Measurements from ENCODE around the gene LAMP1. TPM values are rescaled to one million over a fixed set of nuclear protein-coding genes. Genes with fewer than 3 reads are reported as not detected.

The LAMP1 gene
- total RNA-seq, 4 donors from 2014 or later = 85.6 to 144 (median 93.4) TPM

- Histone ChIP-seq H3K36me3 (no peaks in the 10 kb centered on the region), H3K4me3 (no peak overlapping the region), H3K9me3 (no peaks in the 10 kb centered on the region), H3K27ac (no peak overlapping the region), H3K4me1 (no peaks in the 10 kb centered on the region), H3K27me3 (no peaks in the 10 kb centered on the region)
- no peak for DNase-seq
- intact Hi-C loops (cut with DNase I; ENCODE audit: low total_unique reads) = no loop called here
- TF ChIP-seq CTCF (IDR thresholded peaks at IDR 0.05) (no peak), POLR2A (IDR thresholded peaks at IDR 0.05) (no peak)
Observed at GRCh38 chr13:113318956-113319355, 21.9 kb downstream of the LAMP1 start.

GRCh38 chr13:113319371-113319770, 22.3 kb downstream of the LAMP1 start:
- DNase-seq = no peak
- H3K27me3 ChIP-seq = no peaks in the 10 kb centered on the region
- no peaks in the 10 kb centered on the region for H3K36me3 ChIP-seq
- intact Hi-C loops (cut with DNase I; ENCODE audit: low total_unique reads) = no loop called here
- no peaks in the 10 kb centered on the region for H3K4me1 ChIP-seq
- H3K4me3 ChIP-seq = no peak overlapping the region
- no peak overlapping the region for H3K27ac ChIP-seq
- TF ChIP-seq POLR2A (IDR thresholded peaks at IDR 0.05) (no peak), CTCF (IDR thresholded peaks at IDR 0.05) (no peak)
- no peaks in the 10 kb centered on the region for H3K9me3 ChIP-seq

GRCh38 chr13:113320226-113320875, 23.3 kb downstream of the LAMP1 start:
- no peak overlapping the region for H3K4me3 ChIP-seq
- no peak for DNase-seq
- H3K36me3 ChIP-seq = no peaks in the 10 kb centered on the region
- no peaks in the 10 kb centered on the region for H3K4me1 ChIP-seq
- intact Hi-C loops (cut with DNase I; ENCODE audit: low total_unique reads) = no loop called here
- no peaks in the 10 kb centered on the region for H3K27me3 ChIP-seq
- TF ChIP-seq CTCF (IDR thresholded peaks at IDR 0.05) (no peak), POLR2A (IDR thresholded peaks at IDR 0.05) (no peak)
- no peaks in the 10 kb centered on the region for H3K9me3 ChIP-seq
- no peak overlapping the region for H3K27ac ChIP-seq

GRCh38 chr13:113321546-113321945, 24.5 kb downstream of the LAMP1 start:
- H3K36me3 ChIP-seq = no peaks in the 10 kb centered on the region
- no peaks in the 10 kb centered on the region for H3K27me3 ChIP-seq
- no peaks in the 10 kb centered on the region for H3K9me3 ChIP-seq
- no peak for DNase-seq
- no peaks in the 10 kb centered on the region for H3K4me1 ChIP-seq
- H3K27ac ChIP-seq = no peak overlapping the region
- intact Hi-C loops (cut with DNase I; ENCODE audit: low total_unique reads) = no loop called here
- H3K4me3 ChIP-seq = no peak overlapping the region
- TF ChIP-seq CTCF (IDR thresholded peaks at IDR 0.05) = no peak
- TF ChIP-seq POLR2A (IDR thresholded peaks at IDR 0.05) = no peak

GRCh38 chr13:113322043-113322461, 25.0 kb downstream of the LAMP1 start:
- TF ChIP-seq POLR2A (IDR thresholded peaks at IDR 0.05) (no peak), CTCF (IDR thresholded peaks at IDR 0.05) (no peak)

More at GRCh38 chr13:113322043-113322461, 25.0 kb downstream of the LAMP1 start:
- H3K27ac ChIP-seq = no peak overlapping the region
- H3K27me3 ChIP-seq = no peaks in the 10 kb centered on the region
- no peaks in the 10 kb centered on the region for H3K9me3 ChIP-seq
- no peaks in the 10 kb centered on the region for H3K4me1 ChIP-seq
- intact Hi-C loops (cut with DNase I; ENCODE audit: low total_unique reads) = no loop called here
- DNase-seq = no peak
- H3K4me3 ChIP-seq = no peak overlapping the region
- H3K36me3 ChIP-seq = no peaks in the 10 kb centered on the region
